ENCODE results near the gene SLC2A9.

Gene SLC2A9

GRCh38 chr4:9891056-9891455 is 130.2 kb downstream of the SLC2A9 start:
- Histone ChIP-seq H3K27ac (ENCODE audit: low read depth, low read length) (no peak overlapping the region), H3K9me2 (replicated peaks; ENCODE audit: insufficient read depth, low read length) (no peaks in the 10 kb centered on the region), H3K4me3 (ENCODE audit: insufficient read depth, low read length, poor library complexity, severe bottlenecking) (no peak overlapping the region), H3K36me3 (ENCODE audit: low read length) (no peaks in the 10 kb centered on the region), H2AFZ (ENCODE audit: low read depth, low read length, severe bottlenecking) (no peak overlapping the region), H3K9ac (ENCODE audit: low read length) (no peak overlapping the region), H3K9me3 (ENCODE audit: insufficient read depth, low read length) (no peaks in the 10 kb centered on the region), H3K27me3 (ENCODE audit: low read length) (no peaks in the 10 kb centered on the region), H3K79me2 (ENCODE audit: insufficient read depth, low read length) (no peaks in the 10 kb centered on the region), H3F3A (ENCODE audit: insufficient read depth) (no peaks in the 10 kb centered on the region), H3K4me2 (ENCODE audit: low read depth, low read length, poor library complexity, severe bottlenecking) (no peak overlapping the region), H4K20me1 (ENCODE audit: low read depth, low read length) (no peaks in the 10 kb centered on the region)
- TF ChIP-seq CTCF (IDR thresholded peaks at IDR 0.05; ENCODE audit: insufficient read depth, low read length, poor library complexity, severe bottlenecking) (no peak), EZH2phosphoT487 (conservative IDR thresholded peaks at IDR 0.05; ENCODE audit: low read length) (no peak)

- H3K4me2 ChIP-seq (ENCODE audit: low read depth, low read length, poor library complexity, severe bottlenecking): no peak overlapping the region
- no peak overlapping the region for H2AFZ ChIP-seq (ENCODE audit: low read depth, low read length, severe bottlenecking)
- H3K4me3 ChIP-seq (ENCODE audit: insufficient read depth, low read length, poor library complexity, severe bottlenecking): no peak overlapping the region
- no peaks in the 10 kb centered on the region for H3K79me2 ChIP-seq (ENCODE audit: insufficient read depth, low read length)
- no peaks in the 10 kb centered on the region for H3K9me2 ChIP-seq (replicated peaks; ENCODE audit: insufficient read depth, low read length)
- H3F3A ChIP-seq (ENCODE audit: insufficient read depth): no peaks in the 10 kb centered on the region
- H3K27ac ChIP-seq (ENCODE audit: low read depth, low read length): no peak overlapping the region
- no peaks in the 10 kb centered on the region for H3K36me3 ChIP-seq (ENCODE audit: low read length)
- no peaks in the 10 kb centered on the region for H3K27me3 ChIP-seq (ENCODE audit: low read length)
- TF ChIP-seq CTCF (IDR thresholded peaks at IDR 0.05; ENCODE audit: insufficient read depth, low read length, poor library complexity, severe bottlenecking): no peak
- no peak for TF ChIP-seq EZH2phosphoT487 (conservative IDR thresholded peaks at IDR 0.05; ENCODE audit: low read length)
- no peak overlapping the region for H3K9ac ChIP-seq (ENCODE audit: low read length)
- no peaks in the 10 kb centered on the region for H3K9me3 ChIP-seq (ENCODE audit: insufficient read depth, low read length)
- H4K20me1 ChIP-seq (ENCODE audit: low read depth, low read length): no peaks in the 10 kb centered on the region
These were observed 132.0 kb downstream of the SLC2A9 start for GRCh38 chr4:9889306-9889705.

- no peak overlapping the region for H3K4me3 ChIP-seq (ENCODE audit: insufficient read depth, low read length, poor library complexity, severe bottlenecking)
- H4K20me1 ChIP-seq (ENCODE audit: low read depth, low read length): no peaks in the 10 kb centered on the region
- H3K36me3 ChIP-seq (ENCODE audit: low read length): no peaks in the 10 kb centered on the region
- no peak overlapping the region for H3K27ac ChIP-seq (ENCODE audit: low read depth, low read length)
- no peak overlapping the region for H3K4me2 ChIP-seq (ENCODE audit: low read depth, low read length, poor library complexity, severe bottlenecking)
- H3F3A ChIP-seq (ENCODE audit: insufficient read depth): no peaks in the 10 kb centered on the region
- H3K27me3 ChIP-seq (ENCODE audit: low read length): no peaks in the 10 kb centered on the region
- no peaks in the 10 kb centered on the region for H3K79me2 ChIP-seq (ENCODE audit: insufficient read depth, low read length)
- no peak overlapping the region for H2AFZ ChIP-seq (ENCODE audit: low read depth, low read length, severe bottlenecking)
- no peaks in the 10 kb centered on the region for H3K9me2 ChIP-seq (replicated peaks; ENCODE audit: insufficient read depth, low read length)
- H3K9me3 ChIP-seq (ENCODE audit: insufficient read depth, low read length): no peaks in the 10 kb centered on the region
- TF ChIP-seq CTCF (IDR thresholded peaks at IDR 0.05; ENCODE audit: insufficient read depth, low read length, poor library complexity, severe bottlenecking) (no peak), EZH2phosphoT487 (conservative IDR thresholded peaks at IDR 0.05; ENCODE audit: low read length) (no peak)
- H3K9ac ChIP-seq (ENCODE audit: low read length): no peak overlapping the region
These were observed 135.3 kb downstream of the SLC2A9 start for GRCh38 chr4:9885958-9886357.

All from SU-DHL-6 (cell line).